Bronchial epithelial cell (primary cell): ENCODE data around the gene ZNF236. TPM values are rescaled to one million over a fixed set of nuclear protein-coding genes. Genes with fewer than 3 reads are reported as not detected.

Experiments
- DNase-seq: peaks from one replicate; pipeline ENCODE4 v3.0.0-alpha.2; 2010; ENCODE audit warnings: low read depth
- FAIRE-seq: peaks from 2 replicates; lab custom pipeline; 2011; peaks lifted over from hg19 to GRCh38; lab: Jason Lieb, UNC
- H3K27me3 ChIP-seq: 2 replicates; pipeline ENCODE4 v1.5.1; 2011; ENCODE audit warnings: low read length; ENCODE audit not compliant: control insufficient read depth, insufficient read depth
- H3K36me3 ChIP-seq: 2 replicates; pipeline ENCODE4 v1.5.1; 2011; ENCODE audit warnings: low read length; ENCODE audit not compliant: control insufficient read depth, insufficient read depth
- H3K4me3 ChIP-seq: 2 replicates; pipeline ENCODE4 v1.5.1; 2011; ENCODE audit warnings: mild to moderate bottlenecking, low read depth, low read length, control low read depth
- total RNA-seq: library from RNA; depleted of rRNA; stranded (reverse); fragments of >200 nt; gene quantifications from 2 replicates; pipeline ENCODE4 v1.2.1, GENCODE V29; 2014
- TF ChIP-seq, protein P1 (sequence below): IDR thresholded peaks from 2 replicates; pipeline ENCODE4 v1.5.1; 2011; ENCODE audit warnings: mild to moderate bottlenecking, moderate library complexity, low read length, control low read depth, inconsistent platforms; ENCODE audit not compliant: insufficient read depth, severe bottlenecking

The ZNF236 gene
- total RNA-seq, 1 donor from 2014 or later, result 5.3 TPM

DNA sequence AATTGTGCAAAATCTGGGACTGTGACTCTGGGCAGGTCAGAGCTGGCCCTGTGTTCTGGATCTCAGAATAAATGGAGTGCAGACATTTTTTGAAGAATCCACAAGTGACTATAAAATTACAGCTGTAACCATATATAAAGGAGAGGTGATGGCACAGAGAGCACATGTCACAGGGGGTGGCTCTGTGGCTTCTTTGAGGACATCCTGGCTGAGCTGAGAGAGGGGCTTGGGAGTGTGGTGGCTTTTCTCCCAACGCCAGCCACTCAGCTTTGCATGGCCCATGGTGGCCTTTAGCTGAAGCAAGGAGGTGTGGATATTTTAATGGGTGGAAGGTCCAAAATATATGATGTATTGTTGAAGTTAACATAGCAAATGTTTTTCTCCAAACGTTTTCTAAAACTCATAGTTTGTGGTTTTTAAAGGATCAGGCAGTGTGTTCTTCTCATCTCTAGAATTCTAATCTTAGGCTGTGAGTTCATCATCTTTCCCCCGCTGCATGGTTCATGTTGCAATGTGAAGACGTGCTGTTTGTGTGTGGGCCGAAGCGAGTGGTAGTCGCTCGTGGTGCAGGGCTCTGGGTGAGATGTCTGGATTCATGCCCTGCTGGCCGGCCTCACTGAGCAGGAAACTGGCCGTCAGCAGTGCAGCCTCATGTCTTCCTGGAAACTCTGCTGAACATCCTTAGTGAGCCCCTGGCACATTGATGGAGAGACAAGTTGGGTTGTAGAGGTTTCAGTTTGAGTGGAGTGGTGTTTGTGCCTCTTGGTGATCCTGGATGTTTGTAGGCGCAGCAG lies 109.9 kb downstream of the ZNF236 start:
- no peak for FAIRE-seq
- H3K27me3 ChIP-seq, result no peaks in the 10 kb centered on the region
- no peak overlapping the region for H3K4me3 ChIP-seq
- H3K36me3 ChIP-seq, result peaks cover 6% of the 10 kb centered on the region
- TF ChIP-seq, protein P1, sequence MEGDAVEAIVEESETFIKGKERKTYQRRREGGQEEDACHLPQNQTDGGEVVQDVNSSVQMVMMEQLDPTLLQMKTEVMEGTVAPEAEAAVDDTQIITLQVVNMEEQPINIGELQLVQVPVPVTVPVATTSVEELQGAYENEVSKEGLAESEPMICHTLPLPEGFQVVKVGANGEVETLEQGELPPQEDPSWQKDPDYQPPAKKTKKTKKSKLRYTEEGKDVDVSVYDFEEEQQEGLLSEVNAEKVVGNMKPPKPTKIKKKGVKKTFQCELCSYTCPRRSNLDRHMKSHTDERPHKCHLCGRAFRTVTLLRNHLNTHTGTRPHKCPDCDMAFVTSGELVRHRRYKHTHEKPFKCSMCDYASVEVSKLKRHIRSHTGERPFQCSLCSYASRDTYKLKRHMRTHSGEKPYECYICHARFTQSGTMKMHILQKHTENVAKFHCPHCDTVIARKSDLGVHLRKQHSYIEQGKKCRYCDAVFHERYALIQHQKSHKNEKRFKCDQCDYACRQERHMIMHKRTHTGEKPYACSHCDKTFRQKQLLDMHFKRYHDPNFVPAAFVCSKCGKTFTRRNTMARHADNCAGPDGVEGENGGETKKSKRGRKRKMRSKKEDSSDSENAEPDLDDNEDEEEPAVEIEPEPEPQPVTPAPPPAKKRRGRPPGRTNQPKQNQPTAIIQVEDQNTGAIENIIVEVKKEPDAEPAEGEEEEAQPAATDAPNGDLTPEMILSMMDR, result no peak
- DNase-seq, result no peak

DNA sequence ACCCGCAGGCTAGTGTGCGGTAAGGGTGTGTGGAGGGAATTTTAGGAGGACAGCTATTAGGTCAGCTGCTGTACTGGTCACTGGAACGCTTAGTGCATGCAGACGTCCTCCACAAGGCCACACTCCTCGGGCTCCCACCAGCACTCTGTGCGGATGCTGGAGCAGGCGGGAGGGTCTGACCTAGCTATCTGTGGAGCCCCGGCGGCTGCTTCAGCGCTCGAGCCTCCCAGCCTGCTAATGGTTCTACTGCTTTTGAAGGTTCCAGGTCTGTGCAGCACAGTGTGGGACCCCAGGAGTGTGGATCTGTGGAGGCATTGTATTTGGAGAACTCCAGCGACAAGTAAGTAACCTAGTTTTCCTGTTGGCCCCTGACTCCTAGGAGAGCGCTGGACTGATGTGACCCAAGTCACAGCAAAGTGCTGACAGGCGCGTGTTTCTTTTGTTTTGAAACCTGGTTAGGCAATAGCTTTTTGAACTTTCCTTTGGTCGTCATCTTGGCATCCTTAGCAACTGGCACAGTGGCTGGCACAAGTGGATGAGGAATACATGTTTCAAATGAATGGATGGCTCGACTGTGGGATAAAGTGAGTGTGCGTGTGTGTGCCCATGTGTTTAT lies 113.5 kb downstream of the ZNF236 start:
- FAIRE-seq (peak; percentile 43), DNase-seq (no peak)
- H3K36me3 ChIP-seq, result peaks cover 7% of the 10 kb centered on the region
- no peaks in the 10 kb centered on the region for H3K27me3 ChIP-seq
- no peak overlapping the region for H3K4me3 ChIP-seq
- TF ChIP-seq, protein P1, result no peak

DNA sequence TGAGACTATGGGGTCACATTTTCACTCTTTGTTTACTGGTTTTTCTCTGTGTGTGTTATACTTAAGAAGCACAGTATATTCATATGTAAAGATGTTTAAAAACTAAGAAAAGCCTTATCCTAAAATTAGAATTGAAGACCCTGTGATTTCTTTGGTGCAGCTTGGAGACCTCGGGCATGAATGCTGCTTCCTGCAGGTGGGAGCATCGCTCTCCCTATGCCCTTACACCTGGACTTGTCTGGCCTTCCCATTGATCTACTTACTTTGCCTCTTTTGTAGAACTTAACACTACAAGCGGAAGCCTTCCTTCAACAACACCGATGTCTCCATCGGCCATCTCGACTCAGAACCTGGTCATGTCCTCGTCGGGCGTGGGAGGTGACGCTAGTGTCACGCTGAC lies 114.5 kb downstream of the ZNF236 start:
- no peak for DNase-seq
- Histone ChIP-seq H3K36me3 (peaks cover 6% of the 10 kb centered on the region), H3K4me3 (no peak overlapping the region), H3K27me3 (no peaks in the 10 kb centered on the region)
- TF ChIP-seq, protein P1, result no peak
- no peak for FAIRE-seq

DNA sequence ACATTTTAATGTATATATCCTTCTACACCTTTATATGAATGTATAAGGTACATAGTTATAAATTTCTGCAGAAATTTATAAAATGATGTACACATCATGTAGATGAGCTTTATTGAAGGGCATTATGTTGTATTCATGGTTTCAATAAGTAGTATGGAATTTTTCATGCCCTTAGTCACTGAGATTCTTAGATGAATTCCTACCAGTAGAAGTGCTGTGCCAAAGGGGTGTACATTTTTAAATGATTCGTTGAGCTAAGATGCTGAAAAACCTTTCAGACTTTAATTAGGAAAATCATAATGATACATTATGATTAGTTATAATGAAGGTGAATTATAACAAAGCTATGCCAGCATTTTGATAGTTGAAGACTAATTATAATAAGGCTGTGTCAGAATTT lies 115.2 kb downstream of the ZNF236 start:
- Histone ChIP-seq H3K36me3 (peaks cover 6% of the 10 kb centered on the region), H3K27me3 (no peaks in the 10 kb centered on the region), H3K4me3 (no peak overlapping the region)
- FAIRE-seq (no peak), DNase-seq (no peak)
- TF ChIP-seq, protein P1, result no peak

DNA sequence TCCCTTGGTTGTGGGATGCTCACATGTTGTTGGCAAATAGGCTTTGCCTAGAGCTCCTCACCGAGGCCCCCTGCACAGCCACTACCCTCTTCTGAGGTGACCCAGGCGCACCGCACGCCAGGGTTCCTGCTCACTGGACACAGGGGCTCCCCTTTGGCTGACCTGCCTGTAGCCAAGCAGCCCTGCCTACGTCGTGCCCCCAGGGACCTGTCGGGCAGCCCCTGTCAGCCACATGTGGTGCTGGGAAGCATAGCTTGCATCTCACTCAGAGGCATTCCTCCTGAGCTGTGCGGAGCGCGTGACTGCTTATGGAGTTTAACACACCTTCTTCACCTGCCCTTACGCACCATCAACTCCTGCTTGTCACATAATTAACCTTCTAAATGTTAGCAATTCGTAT lies 116.3 kb downstream of the ZNF236 start:
- peaks cover 4% of the 10 kb centered on the region for H3K36me3 ChIP-seq
- DNase-seq, result no peak

More for the DNA sequence above, 116.3 kb downstream of the ZNF236 start:
- no peak for FAIRE-seq
- Histone ChIP-seq H3K4me3 (no peak overlapping the region), H3K27me3 (no peaks in the 10 kb centered on the region)
- TF ChIP-seq, protein P1, result no peak
